Activated naive CD4-positive, alpha-beta T cell (primary cell): ENCODE data around the gene KRTAP12-3.
"Not testable (repeated sequence)": the region's sequence is repeated elsewhere in the genome, so short reads cannot be mapped to it uniquely, and the experiment has no call there.

Experiments
- DNase-seq, 4 experiments: peaks; one replicate each; lab custom pipeline; 2025; lab: John Stamatoyannopoulos, UW

Gene KRTAP12-3

DNA sequence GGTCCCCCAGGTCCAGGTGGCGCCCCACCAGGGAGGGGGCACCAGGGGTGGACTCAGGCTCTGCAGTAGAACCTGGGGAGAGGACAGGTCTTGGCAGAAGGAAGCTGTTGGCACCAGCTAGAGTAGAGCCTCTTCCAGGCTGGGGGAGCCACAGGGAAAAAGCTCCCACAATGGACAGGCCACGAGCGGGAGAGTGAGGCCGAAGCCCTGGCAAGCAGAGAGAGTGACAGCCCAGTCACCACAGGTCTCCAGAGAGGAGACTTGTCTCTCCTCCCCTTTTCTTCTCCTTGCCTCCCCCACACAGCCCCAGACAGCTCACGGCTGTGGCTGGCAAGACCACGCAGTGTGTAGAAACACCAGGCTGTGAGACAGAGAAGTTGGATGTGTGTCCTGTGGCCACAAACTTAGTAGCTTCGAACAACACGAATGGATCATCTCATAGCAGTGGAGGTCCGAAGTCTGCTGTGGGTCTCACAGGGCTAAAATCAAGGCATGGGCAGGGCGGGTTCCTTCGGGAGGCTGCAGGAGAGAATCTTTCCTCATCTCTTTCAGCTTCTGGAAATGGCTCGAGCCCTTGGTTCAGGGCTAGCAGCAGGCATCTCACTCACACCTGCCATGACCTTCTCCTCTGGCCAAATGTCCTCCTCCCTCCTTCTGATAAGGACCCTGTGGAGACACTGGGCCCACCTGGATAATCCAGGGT lies 6.6 kb upstream of the KRTAP12-3 start:
- no peak for DNase-seq

GRCh38 chr21:44653123-44653522 lies 4.6 kb upstream of the KRTAP12-3 start:
- no peak for DNase-seq

- DNase-seq, result peak in 2 of 4 experiments; percentile 25 to 33
Observed at GRCh38 chr21:44653656-44654575, 3.8 kb upstream of the KRTAP12-3 start.

GRCh38 chr21:44654576-44655175 lies 3.1 kb upstream of the KRTAP12-3 start, which contains the start of gene KRTAP12-4:
Gene KRTAP12-4, minus strand, starts transcription at chr21:44654659. Its CDS starts 45 bp downstream, at chr21:44654614.
- no peak for DNase-seq

DNA sequence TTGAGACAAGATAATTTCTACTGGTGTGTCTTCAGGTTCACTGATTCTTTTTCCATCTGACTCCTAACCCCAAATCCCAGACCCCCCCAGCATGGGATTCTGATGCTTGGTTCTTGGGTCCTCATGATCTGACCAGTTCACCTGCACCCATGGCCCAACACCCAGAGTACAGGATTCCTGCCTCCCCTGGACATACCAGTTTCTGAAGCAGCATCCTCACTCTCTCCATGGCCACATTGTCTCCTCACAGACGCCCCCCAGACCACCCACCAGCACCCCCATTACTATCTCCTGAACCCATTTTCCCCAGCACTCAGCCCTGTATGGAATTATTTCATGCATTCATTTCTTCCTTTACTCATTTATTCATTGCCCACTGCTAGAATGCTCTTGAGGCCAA lies 864 bp upstream of the KRTAP12-3 start:
- DNase-seq, result no peak

DNA sequence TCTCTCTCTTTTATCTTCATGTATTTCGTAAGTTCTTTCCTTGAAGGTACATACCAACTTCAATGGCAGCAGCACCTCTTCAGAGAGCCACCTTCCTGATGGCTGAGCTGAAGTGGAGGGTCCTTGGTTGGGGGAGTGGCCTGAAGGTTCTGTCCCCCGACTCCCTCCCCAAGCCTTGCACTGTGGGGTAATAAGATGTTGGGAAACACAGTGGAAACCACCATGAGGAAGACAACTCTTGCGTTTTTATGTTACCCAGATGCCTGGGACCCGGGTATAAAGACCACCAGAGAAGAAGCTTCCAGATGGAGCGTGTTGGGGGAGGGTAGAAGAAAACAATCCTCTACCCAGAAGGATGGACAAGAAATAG lies 794 bp downstream of the KRTAP12-3 start:
- DNase-seq, result no peak

- no peak for DNase-seq
Observed at GRCh38 chr21:44658913-44659595, 1.3 kb downstream of the KRTAP12-3 start.

DNA sequence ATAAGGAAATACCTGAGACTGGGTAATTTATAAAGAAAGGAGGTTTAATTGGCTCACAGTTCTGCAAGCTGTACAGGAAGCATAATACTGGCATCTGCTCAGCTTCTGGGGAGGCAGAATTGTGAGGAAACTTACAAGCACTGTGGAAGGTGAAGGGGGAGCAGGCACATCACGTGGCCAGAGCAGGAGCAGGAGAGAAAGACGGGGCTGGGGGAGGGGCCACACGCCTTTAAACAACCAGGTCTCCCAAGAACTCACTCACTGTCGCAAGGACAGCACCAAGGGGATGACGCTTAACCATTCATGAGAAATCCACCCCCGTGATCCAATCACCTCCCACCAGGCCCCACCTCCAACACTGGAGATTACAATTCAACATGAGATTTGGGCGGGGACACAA lies 3.8 kb downstream of the KRTAP12-3 start:
- not testable (repeated sequence) for DNase-seq

DNA sequence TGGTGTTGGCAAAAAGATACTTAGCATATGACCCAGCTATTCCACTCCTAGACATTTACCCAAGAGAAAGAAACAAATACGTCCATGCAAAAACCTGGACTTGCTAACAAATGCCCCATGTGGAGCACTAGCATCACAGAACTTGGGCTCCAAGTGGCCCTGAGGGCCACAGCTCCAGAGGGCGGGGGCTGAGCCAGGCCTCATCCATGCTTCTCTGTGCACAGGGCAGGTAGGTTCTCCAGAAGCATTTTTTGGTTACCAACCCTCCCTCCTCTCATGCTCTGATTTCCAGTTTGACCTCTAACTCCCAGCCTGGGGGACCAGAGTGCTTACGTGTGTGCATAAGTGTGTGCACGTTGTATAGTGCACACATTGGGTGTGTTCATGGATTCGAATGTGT lies 7.0 kb downstream of the KRTAP12-3 start:
- DNase-seq, result no peak

DNA sequence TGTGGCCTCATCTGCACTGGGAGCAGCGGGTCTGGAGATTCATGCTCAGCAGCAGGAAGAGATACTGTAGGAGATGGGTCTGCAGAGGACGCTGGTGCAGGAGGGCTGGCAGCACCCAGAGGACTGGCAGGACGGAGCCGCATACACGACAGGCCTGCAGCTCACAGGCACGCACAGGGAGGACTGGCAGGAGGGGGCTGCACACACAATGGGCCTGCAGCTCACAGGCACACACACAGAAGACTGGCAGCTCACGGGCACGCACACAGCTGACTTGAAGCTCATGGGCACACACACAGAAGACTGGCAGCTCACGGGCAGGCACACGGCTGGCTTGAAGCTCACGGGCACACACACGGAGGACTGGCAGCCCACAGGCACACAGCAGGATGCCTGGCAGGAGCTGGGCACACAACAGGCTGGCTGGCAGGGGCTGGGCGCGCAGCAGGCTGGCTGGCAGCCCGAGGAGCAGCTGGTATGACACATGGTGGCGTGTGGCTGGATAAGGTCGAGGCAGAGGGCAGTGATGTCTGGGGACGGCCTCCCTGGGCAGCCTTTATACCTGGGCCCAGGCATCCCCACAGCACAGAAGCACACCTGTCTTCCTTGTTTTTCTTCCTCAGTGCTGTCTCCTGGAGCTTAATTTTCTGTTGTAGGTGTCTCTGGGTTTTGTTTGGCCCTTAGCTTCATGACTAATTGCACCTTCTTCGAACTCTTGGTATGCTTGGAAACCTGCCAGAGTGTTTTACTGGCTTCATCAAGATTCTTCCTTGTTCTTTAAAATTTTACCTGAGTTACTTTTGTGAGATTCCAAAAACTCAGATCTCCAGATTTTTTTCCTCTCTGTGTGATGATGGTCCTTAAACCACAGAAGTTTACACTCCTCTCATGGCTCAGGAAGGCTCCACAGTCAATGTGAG lies 8.9 kb downstream of the KRTAP12-3 start, which contains the start of gene KRTAP12-2:
TSS of gene KRTAP12-2 (minus strand) at position 527 of the 920 bp plus-strand sequence. CDS start at position 486, 41 bp downstream.
- no peak for DNase-seq

DNA sequence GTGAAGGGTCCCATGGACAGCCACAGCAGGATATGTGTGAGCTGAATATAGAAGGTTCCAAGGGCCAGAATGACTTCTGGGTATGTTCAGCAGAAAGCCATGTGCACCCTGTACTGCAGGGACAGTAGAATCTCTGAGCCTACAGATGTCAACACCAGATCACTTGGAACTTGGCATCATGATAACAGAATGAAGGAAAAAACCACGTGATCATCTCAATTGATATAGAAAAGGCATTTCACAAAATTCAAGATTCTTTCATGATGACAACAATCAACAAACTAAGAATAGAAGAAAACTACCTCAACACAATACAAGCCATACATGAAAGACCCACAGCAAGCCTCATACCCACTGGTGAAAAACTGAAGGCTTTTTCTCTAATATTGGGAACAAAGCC lies 9.9 kb downstream of the KRTAP12-3 start:
- no peak for DNase-seq

DNA sequence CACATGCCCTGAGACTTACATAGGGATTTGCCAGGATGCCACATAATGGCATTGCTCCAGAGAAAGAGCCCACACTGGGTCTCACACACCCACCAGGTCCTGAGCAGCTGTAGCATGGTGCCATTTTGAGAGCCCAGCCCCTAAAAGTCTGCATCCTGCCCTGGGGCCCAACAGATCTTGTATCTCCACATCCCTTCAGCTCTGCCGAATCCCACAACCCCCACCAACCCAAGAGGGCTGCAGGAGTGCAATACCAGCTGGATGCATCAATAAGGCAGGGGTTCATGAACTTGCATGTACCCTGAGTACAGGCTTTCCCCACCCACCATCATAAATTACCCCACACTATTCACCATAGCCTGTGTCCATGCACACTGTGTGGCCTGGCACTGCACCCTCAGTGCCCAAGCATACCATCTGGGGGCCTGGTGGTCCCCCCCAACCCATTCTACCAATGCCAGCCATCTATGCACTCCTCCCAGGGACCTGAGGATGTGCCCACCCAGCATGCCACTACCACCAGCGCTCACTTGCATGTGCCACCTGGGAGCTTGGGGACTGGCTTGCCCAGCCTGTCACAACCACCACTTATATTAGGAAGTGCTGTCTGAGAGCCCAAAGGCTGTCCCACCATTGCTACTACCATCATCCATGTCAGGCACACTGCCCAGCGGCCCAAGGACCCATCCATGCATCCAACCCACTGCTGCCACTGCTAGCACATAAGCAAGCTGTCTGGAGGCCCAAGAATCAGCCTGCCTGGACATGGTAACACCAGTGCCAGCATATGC lies 13.1 kb downstream of the KRTAP12-3 start:
- no peak for DNase-seq

GRCh38 chr21:44671911-44672310 lies 14.2 kb downstream of the KRTAP12-3 start:
- no peak for DNase-seq

GRCh38 chr21:44677881-44678280 lies 20.1 kb downstream of the KRTAP12-3 start:
- no peak for DNase-seq

- no peak for DNase-seq
Observed at GRCh38 chr21:44681152-44681551, 23.4 kb downstream of the KRTAP12-3 start.

- no peak for DNase-seq
Observed at GRCh38 chr21:44681861-44682579, 24.3 kb downstream of the KRTAP12-3 start, which contains the start of gene KRTAP12-1. Gene KRTAP12-1, minus strand, starts transcription at chr21:44682163. Its CDS starts 40 bp downstream, at chr21:44682123.

GRCh38 chr21:44682580-44683151 lies 24.9 kb downstream of the KRTAP12-3 start:
- no peak for DNase-seq

- no peak for DNase-seq
Observed at GRCh38 chr21:44684077-44684476, 26.3 kb downstream of the KRTAP12-3 start.

GRCh38 chr21:44684483-44684882 lies 26.8 kb downstream of the KRTAP12-3 start:
- DNase-seq, result no peak
